ENCODE measurements around the gene NAT14. TPM values are rescaled to one million over a fixed set of nuclear protein-coding genes. Genes with fewer than 3 reads are reported as not detected.
A peak's percentile ranks its signal among the peaks of the same experiment; 100 is the strongest.
"Not testable (repeated sequence)": the region's sequence is repeated elsewhere in the genome, so short reads cannot be mapped to it uniquely, and the experiment has no call there.

The NAT14 gene
- total RNA-seq (2014; rRNA removed; shearing (Covaris generic); ENCODE audit: low replicate concordance), result 94.3 and 99.9 TPM in 2 replicates

GRCh38 chr19:55484593-55485438 is at the start of gene NAT14:
Gene NAT14, plus strand, starts transcription at chr19:55485188. Its CDS starts 521 bp downstream, at chr19:55485709.
- in situ Hi-C loops (cut with HindIII; ENCODE audit: low pct_unique_long_range_greater_than_20kb, low sequenced_read_pairs), result no loop called here

GRCh38 chr19:55436847-55437246 is 48.1 kb upstream of the NAT14 start:
- DNase-seq (ENCODE audit: low read depth), result no peak
- in situ Hi-C loops (cut with HindIII; ENCODE audit: low pct_unique_long_range_greater_than_20kb, low sequenced_read_pairs), result no loop called here

More at GRCh38 chr19:55484593-55485438, at the start of gene NAT14:
- DNase-seq (ENCODE audit: low read depth), result peak; percentile 74

GRCh38 chr19:55437410-55437809 is 47.6 kb upstream of the NAT14 start:
- DNase-seq (ENCODE audit: low read depth), result peak; percentile 89
- in situ Hi-C loops (cut with HindIII; ENCODE audit: low pct_unique_long_range_greater_than_20kb, low sequenced_read_pairs), result no loop called here

GRCh38 chr19:55439052-55439451 is 45.9 kb upstream of the NAT14 start:
- in situ Hi-C loops (cut with HindIII; ENCODE audit: low pct_unique_long_range_greater_than_20kb, low sequenced_read_pairs), result no loop called here
- DNase-seq (ENCODE audit: low read depth), result no peak

- in situ Hi-C loops (cut with HindIII; ENCODE audit: low pct_unique_long_range_greater_than_20kb, low sequenced_read_pairs), result no loop called here
- DNase-seq (ENCODE audit: low read depth), result no peak
These were observed 44.4 kb upstream of the NAT14 start for GRCh38 chr19:55440411-55441105.

- no peak for DNase-seq (ENCODE audit: low read depth)
- in situ Hi-C loops (cut with HindIII; ENCODE audit: low pct_unique_long_range_greater_than_20kb, low sequenced_read_pairs), result no loop called here
These were observed 43.7 kb upstream of the NAT14 start for GRCh38 chr19:55441319-55441691.

- DNase-seq (ENCODE audit: low read depth), result no peak
- in situ Hi-C loops (cut with HindIII; ENCODE audit: low pct_unique_long_range_greater_than_20kb, low sequenced_read_pairs), result no loop called here
These were observed 43.2 kb upstream of the NAT14 start for GRCh38 chr19:55441692-55442321.

GRCh38 chr19:55442372-55442961 is 42.5 kb upstream of the NAT14 start:
- in situ Hi-C loops (cut with HindIII; ENCODE audit: low pct_unique_long_range_greater_than_20kb, low sequenced_read_pairs), result no loop called here
- no peak for DNase-seq (ENCODE audit: low read depth)

GRCh38 chr19:55443045-55443823 is 41.8 kb upstream of the NAT14 start, which contains the start of gene SHISA7:
Gene SHISA7, minus strand, starts transcription at chr19:55443300. Its CDS starts 437 bp downstream, at chr19:55442863.
- no peak for DNase-seq (ENCODE audit: low read depth)

GRCh38 chr19:55443824-55444480 is 41.0 kb upstream of the NAT14 start:
- no peak for DNase-seq (ENCODE audit: low read depth)
- in situ Hi-C loops (cut with HindIII; ENCODE audit: low pct_unique_long_range_greater_than_20kb, low sequenced_read_pairs), result no loop called here

More at GRCh38 chr19:55443045-55443823, 41.8 kb upstream of the NAT14 start, which contains the start of gene SHISA7:
- in situ Hi-C loops (cut with HindIII; ENCODE audit: low pct_unique_long_range_greater_than_20kb, low sequenced_read_pairs), result no loop called here

- no peak for DNase-seq (ENCODE audit: low read depth)
- in situ Hi-C loops (cut with HindIII; ENCODE audit: low pct_unique_long_range_greater_than_20kb, low sequenced_read_pairs), result no loop called here
These were observed 40.3 kb upstream of the NAT14 start for GRCh38 chr19:55444646-55445045.

- in situ Hi-C loops (cut with HindIII; ENCODE audit: low pct_unique_long_range_greater_than_20kb, low sequenced_read_pairs), result no loop called here
- DNase-seq (ENCODE audit: low read depth), result no peak
These were observed 38.9 kb upstream of the NAT14 start for GRCh38 chr19:55446060-55446459.

GRCh38 chr19:55447421-55448174 is 37.4 kb upstream of the NAT14 start:
- in situ Hi-C loops (cut with HindIII; ENCODE audit: low pct_unique_long_range_greater_than_20kb, low sequenced_read_pairs), result no loop called here
- peak; percentile 52 for DNase-seq (ENCODE audit: low read depth)

- in situ Hi-C loops (cut with HindIII; ENCODE audit: low pct_unique_long_range_greater_than_20kb, low sequenced_read_pairs), result not testable (repeated sequence)
These were observed 36.9 kb upstream of the NAT14 start for GRCh38 chr19:55448175-55448490.

GRCh38 chr19:55449469-55449868 is 35.5 kb upstream of the NAT14 start:
- in situ Hi-C loops (cut with HindIII; ENCODE audit: low pct_unique_long_range_greater_than_20kb, low sequenced_read_pairs), result no loop called here
- DNase-seq (ENCODE audit: low read depth), result no peak

More at GRCh38 chr19:55448175-55448490, 36.9 kb upstream of the NAT14 start:
- DNase-seq (ENCODE audit: low read depth), result not testable (repeated sequence)

- in situ Hi-C loops (cut with HindIII; ENCODE audit: low pct_unique_long_range_greater_than_20kb, low sequenced_read_pairs), result no loop called here
- DNase-seq (ENCODE audit: low read depth), result no peak
These were observed 33.6 kb upstream of the NAT14 start for GRCh38 chr19:55451163-55451964.
